COLO668 (cell line): ENCODE data around the gene AGMAT.
A peak's percentile ranks its signal among the peaks of the same experiment; 100 is the strongest.

Source experiments
- DNase-seq: peaks from one replicate; lab custom pipeline; 2025; ENCODE audit not compliant: unreplicated experiment; lab: John Stamatoyannopoulos, UW

Gene AGMAT, protein sequence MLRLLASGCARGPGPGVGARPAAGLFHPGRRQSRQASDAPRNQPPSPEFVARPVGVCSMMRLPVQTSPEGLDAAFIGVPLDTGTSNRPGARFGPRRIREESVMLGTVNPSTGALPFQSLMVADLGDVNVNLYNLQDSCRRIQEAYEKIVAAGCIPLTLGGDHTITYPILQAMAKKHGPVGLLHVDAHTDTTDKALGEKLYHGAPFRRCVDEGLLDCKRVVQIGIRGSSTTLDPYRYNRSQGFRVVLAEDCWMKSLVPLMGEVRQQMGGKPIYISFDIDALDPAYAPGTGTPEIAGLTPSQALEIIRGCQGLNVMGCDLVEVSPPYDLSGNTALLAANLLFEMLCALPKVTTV

DNA sequence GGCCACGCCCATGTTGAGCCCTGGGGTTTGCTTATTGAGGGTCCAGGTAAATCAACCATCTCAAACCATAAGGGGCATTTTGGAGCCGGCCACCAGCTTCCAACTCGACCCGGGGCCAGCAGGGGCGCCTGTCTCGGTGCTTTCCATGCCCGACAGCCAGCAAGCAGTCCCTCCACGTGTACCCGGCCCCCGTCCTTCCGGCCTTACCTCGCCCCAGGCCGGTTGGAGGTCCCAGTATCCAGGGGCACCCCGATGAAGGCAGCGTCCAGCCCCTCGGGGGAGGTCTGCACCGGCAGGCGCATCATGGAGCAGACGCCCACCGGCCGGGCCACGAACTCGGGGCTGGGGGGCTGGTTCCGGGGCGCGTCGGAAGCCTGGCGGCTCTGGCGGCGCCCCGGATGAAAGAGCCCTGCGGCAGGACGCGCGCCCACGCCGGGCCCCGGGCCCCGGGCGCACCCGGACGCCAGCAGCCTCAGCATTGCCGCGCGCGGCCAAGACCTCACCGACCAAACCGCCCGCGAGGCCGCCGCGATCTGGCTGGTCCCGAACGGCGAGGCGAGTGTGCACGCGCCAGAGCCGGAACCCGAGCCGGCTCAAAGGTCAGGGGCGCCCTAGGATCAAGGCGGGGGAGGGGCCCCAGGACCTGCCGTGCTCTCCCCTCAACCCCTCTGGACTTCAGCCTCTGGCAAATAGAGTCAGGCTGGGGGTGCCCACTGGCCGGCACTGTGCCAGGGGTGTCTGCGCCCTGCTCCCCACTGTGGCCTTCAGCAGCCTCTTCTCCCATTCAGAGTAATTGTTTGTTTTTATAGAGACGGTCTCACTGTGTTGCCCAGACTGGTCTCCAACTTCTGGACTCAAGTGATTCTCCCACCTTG lies at the start of gene AGMAT:
TSS of gene AGMAT (minus strand) at position 563 of the 875 bp plus-strand sequence. CDS start at position 479, 84 bp downstream.
- DNase-seq = peak; percentile 90

DNA sequence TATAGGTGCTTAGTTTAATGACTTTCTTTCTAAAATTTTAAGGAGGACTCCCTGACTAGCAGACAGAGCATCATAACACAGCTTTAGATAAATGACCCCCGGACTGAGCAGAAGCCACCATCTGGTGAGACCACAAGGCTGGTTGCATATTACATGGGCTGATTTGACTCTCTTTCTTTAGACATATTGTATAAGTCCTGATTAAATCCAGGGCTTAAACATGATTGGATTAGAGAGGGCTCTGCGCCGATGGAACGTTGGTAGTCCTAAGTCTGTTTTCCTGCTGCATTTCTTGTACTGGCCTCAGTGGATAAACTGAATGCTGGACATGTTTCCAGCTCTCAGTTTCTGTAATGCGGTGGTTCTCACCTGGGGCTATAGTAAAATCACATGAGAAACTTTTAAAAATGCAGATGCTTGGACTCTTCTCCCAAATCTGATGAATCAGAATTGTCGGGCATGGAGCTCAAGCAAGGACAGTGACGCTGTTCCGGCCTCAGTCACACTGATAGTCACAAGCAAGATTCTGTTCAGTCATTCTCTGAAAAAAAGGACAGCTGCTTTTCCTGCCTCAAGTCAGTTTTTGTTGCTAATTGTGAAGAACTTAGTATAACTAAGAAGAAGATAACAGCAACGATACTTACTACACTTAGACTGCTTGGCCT lies 49.0 kb upstream of the AGMAT start:
- DNase-seq = no peak

DNA sequence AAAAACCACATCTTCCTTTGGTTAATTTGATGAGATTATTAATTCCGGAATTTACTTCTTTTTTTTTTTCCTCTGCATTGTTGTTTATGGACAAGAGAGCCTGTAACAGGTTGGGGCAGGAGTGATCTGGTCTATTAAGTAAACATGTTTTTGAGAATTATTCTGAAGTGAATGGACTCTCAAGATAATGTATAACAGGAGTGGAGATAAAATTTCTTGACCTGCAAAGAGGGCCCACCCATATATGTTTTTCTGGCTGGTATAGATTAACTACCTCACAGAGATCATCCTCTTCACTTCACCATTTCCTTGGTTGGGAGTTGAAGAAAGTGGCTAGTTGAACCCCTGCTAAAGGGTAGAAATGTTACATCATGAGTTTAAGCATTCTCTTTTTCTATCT lies 43.2 kb upstream of the AGMAT start:
- no peak for DNase-seq

DNA sequence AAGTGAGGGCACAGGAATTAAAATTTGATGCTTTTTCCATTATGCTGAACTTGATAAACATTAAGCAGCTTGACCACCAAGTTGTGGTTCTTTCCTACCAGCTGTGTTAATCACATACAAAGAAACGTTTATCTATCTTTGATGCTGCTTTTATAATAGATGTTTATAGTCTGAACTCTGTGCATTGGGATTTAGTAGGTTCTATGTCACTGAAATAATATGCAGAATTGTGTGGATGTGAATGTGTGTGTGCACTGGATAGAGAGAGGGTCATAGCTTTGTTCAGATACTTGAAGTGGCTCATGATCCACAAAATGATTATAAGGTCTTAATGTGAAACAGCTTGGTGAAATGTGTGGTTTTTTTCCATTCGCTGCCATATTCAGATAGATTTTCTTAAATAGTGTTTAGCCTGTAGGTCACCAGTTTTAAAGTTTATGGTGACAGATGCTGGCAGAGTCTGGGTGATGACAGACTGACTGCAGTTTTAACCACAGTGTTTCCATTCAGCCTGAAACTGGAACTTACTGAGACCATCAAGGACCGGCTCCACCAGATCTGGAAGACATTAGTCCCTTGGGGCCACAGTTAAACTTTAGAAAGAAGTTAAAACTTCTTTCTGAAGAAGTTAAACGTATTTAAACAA lies 42.6 kb upstream of the AGMAT start:
- DNase-seq = no peak

DNA sequence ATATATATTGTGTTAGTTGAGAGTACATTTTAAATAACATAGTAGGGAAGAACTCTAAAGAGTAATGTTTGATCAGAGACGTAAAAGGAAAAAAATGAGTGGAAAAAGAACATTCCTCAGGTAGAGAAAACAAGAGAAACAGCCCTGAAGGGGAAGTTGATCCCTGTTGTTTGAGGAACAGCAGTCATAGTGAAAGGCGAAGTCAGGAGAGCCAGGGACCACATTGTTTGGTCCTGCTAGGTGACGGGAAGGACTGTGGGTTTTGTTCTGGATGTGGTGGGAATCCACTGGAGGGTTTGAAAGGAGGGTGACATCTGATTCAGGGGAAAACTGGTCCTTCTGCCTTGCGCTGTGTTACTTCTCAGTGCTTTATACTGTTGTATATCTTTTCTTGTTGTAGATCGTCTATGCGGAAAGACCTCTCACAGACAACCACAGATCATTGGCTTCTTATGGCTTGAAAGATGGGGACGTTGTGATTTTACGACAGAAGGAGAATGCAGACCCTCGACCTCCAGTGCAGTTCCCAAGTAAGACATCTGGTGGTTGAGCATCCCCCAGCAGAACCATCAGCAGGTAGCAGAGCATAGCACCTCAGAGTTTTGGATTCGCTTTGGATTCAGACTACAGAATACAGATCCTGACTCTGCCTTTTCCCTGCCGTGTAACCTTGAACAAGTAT lies 41.6 kb upstream of the AGMAT start:
- DNase-seq = no peak

DNA sequence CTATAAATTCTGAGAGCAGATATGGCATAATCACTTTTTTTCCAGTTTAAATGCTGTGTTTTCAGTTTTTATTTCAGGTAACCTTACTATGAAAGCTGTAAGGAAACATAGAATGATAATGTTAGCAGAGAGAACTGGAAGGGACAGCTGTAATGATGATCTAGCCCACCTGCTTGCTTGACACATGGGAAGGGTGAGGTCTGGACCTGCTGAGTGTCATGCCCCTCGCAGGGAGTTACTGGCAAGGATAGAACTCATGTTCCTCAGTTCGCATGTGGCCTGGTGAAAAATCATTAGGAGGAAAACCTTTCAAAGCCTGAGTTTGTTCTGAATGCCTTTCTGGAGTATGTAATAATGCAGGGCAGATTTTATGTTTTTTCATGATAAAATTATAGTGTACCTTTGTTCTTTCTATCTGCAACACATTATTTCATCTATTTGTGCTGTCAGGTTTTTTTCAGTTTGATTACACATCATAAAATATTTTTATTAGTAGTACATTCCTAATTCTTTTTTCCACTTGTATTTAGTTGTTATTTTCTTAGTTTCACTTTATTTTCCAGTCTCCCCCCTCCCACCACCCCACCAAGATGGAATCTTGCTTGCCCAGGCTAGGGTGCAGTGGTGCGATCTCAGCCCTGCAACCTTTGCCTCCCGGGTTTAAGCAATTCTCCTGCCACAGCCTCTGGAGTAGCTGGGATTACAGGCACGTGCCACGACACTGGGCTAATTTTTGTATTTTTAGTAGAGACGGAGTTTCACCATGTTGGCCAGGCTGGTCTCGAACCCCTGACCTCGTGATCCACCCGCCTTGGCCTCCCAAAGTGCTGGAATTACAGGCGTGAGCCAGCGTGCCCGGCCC lies 40.4 kb upstream of the AGMAT start:
- no peak for DNase-seq

DNA sequence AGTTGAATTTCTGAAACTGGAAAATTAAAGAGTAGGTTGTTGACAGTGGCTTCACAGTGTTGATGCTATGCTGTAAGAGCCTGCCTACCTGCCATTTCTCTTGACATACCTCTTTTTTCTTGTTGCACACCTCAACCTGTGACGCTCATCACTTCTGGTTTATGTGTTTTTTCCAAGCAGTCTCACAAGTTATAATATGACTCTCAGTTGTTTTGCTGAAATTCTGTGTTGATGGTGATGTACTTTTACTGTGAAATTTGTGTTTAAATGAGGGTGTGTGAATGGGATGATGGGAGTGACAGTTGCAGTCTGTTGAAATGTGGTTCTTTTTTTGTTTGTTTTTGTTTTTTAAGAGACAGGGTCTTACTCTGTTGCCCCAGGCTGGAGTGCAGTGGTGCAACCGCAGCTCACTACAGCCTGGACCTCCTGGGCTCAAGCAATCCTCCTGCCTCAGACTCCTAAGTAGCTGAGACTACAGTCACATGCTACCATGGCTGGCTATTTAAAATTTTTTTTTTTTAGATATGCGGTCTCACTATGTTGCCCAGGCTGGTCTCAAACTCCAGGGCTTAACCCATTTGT lies 39.4 kb upstream of the AGMAT start:
- no peak for DNase-seq

DNA sequence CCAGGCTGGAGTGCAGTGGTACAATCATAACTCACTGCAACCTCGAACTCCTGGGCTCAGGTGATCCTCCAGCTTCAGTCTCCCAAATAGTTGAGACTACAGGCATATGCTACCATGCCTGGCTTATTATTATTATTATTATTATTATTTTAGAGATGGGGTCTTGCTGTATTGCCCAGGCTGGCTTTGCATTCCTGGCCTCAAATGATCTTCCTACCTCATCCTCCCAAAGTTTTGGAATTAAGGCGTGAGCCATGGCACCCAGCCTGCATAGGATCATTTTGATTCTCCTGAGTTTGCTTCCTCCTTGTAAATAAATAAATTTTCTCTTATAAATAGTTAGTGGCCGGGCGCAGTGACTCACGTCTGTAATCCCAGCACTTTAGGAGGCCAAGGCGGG lies 38.6 kb upstream of the AGMAT start:
- DNase-seq = no peak

DNA sequence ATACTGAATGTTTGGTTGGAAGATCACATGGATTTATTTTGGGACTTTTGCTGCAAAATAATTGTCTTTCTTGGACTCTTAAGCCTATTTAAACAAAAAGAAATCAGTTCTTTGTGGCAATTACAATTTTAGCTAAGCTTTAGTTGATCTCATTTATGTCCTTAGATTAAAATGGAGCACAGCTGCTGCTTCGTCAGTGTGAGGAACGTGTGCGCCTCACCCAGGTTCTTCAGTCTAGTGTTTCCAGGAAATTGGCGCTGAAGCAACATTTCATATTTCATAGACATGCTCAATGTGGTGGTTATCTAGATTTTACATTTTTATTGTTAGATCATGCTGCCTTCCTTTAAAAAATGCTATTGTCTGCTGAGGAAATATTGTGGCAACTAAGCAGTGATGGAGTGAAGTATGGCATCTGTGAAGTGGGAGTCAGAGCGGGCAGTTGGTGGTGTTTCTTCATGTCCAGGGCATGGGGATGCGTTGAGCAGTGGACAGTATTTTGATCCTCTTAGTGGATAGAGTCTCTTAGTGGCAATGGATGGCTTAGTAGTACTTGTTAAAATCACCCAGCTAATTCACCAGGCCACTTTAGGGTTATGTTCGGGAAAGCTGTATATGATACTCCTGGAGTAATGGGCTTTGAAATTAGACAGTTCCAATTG lies 38.0 kb upstream of the AGMAT start:
- no peak for DNase-seq

DNA sequence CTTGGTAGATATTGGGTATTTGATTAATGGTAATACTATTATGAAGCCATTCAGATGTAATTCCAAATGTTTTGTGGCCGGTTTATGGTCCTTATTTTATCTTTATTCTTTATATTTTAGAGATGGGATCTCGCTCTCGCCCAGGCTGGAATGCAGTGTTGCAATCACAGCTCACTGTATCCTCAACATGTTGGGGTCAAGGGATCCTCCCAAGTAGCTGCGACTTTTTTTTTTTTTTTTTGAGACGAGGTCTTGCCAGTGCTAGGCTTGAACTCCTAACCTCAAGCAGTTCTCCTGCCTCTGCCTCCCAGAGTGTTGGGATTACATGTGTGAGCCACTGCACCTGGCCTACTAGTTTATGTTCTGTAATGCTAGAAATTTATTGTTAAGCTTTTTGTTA lies 37.1 kb upstream of the AGMAT start:
- no peak for DNase-seq

DNA sequence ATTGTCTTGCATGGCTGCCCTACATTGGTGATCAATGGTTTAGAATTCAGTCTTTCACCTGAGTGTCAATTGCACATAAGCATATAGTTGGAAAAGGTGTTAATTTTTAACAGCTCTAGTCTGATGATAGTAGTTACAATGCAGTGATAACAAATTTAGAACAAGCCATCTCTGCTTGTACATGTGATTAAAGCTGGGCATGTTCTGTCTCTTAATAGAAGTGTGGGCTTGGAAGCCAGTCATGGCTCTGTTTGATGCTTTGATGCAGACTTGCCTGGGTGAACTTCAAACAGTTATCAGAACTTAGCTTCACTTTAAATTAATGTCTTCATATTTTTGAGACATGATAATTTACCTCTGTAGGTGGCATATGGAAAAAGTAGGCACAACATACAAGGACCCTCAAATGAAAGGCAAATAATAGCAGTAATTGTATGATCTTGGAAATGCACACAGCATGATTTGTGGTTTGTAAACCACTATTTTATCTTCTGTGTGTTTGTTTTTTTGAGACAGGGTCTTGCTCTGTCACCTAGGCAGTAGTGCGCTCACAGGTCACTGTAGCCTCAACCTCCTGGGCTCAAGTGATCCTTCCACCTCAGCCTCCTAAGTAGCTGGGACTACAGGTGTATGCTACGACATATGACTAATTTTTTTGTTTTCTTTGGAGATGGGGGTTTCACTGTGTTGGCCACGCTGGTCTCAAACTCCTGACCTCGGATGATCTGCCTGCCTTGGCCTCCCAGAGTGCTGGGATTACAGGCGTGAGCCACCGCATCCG lies 36.2 kb upstream of the AGMAT start:
- no peak for DNase-seq

DNA sequence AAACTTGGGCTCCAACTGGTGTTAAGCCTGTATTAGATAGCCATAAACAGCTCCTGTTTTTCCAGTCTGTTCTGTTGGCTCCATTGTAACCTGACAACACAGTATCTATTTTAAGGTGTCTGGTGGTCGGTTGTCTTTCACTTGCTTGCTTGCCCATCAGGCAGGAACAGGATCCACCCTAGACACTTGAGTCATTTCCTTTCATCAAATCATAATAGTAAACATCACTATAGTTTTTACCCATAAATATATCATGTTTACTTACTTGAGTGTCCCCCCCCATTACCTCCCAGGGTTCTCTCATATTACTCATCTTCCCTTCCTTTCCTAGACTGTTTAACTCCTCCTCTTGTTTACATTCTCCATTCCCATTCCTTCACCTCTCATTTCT lies 35.3 kb upstream of the AGMAT start:
- DNase-seq = peak; percentile 38

DNA sequence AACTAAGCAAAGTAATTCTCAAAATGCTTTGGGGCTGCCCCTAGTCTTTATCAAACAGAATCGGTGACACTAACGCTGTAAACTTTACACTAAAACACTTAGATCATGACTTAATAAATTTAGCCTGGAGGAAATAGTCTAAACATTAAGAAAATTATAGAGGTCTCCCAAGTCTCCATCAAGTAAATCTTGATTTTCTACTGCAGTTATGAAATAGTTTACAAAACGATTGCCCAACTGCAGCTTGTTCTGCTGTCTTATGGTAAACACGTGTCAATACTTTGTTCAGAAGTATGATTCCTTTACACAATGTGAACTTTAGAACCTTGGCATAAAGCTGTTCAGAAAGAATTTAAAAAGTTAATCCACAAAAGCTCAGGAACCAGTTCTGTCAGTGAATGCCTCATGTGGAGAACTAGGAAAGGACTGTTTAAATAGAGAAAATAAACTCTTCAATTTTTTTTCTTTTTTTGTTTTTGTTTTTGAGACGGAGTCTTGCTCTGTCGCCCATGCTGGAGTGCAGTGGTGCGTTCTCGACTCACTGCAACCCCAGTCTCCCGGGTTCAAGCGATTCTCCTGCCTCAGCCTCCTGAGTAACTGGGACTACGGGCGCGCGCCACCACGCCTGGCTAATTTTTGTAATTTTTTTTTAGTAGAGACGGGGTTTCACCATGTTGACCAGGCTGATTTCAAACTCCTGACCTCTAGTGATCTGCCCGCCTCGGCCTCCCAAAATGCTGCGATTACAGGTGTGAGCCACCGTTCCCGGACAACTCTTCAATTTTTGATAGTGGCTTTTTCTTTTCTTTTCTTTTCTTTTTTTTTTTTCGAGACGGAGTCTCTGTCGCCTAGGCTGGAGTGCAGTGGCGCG lies 34.0 kb upstream of the AGMAT start:
- DNase-seq = no peak

DNA sequence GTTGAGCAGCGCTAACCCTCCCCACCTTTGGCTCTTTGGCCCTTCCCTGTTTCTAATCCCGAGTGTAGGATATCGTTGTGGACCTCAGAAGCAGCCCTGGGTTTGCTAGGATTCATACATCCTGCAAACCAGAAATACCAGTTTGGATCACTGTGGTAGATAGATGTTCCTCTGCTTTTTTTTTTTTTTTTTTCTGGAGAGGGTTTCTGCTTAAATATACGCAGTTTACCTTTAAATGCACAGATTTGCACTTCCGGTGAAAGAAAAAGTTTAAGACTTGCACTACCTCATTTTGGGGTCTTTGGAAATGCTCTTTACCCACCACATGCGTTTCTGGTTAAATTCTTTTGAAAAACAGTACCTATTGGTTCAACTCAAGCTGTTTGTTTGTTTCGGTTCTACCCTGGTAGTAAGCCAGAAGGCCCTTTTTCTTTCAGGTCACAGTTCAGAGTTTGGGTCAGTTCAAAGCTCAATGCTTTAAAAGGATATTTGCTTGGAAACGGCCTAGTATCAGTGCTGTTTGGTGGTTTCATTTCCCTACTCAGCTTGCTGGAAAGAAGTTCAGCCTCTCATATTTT lies 33.3 kb upstream of the AGMAT start:
- DNase-seq = no peak

DNA sequence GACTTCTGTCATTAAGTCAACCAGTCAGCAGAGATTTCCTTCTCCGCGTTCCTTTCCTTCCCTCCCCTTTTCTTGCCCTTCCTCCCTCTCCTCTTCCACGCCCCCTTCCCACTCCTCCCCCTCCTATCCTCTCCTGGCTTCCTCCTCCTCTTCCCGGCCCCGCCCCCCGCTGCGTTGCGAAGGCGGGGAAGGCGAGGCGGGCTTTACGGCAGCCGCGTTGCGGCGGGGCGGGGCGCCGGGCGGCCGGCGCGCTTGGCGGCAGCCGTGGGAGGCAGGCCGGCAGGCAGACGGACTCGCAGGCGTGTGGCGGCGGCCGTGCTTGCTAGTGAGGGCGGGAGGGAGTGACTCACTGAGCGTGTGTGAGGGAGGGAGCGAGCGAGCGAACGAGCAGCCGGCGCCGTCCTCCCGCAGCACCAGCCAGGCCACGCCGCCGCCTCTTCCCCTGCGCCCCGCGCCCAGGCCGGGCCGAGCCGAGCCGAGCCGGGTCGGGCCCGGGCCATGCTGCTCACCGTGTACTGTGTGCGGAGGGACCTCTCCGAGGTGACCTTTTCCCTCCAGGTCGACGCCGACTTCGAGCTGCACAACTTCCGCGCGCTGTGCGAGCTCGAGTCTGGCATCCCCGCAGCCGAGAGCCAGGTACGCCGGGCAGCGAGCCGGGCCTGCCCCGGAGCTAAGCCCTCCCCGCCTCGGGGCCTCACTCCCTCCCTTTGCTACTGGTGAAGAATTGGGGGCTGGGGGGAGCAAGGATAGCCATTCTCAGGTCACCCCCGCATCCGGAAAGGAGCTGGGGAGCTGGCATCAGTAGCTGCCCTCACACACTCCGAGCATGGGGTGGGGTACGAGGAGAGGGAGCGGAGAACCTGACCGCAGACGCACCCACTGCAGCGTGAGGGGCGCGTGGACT lies 32.6 kb upstream of the AGMAT start, which contains the start of gene DDI2:
TSS of gene DDI2 (plus strand) at position 286 of the 904 bp plus-strand sequence. CDS start at position 499, 213 bp downstream.
- DNase-seq = peak; percentile 100
